H1 (cell line): ENCODE measurements around the gene RIPPLY2. TPM values are rescaled to one million over a fixed set of nuclear protein-coding genes. Genes with fewer than 3 reads are reported as not detected.

Source experiments
- ATF2 ChIP-seq: IDR thresholded peaks from 2 replicates; pipeline ENCODE4 v1.6.1; 2012; ENCODE audit warnings: low read length, inconsistent platforms
- BCL11A ChIP-seq, 2 experiments: IDR thresholded peaks; one replicate each; pipeline ENCODE4 v1.6.1; 2011; ENCODE audit warnings: low read depth in 2 of 2, low read length in 2 of 2, mild to moderate bottlenecking in 2 of 2
- CEBPB ChIP-seq: IDR thresholded peaks from 2 replicates; pipeline ENCODE4 v1.6.1; 2012; ENCODE audit warnings: low read depth, low read length
- CHD1 ChIP-seq: IDR thresholded peaks from 2 replicates; pipeline ENCODE4 v1.6.1; 2012; ENCODE audit warnings: low read depth, low read length, improper control_type of control experiment
- JUN ChIP-seq: IDR thresholded peaks from 2 replicates; pipeline ENCODE4 v1.6.1; 2011; ENCODE audit warnings: low read depth, mild to moderate bottlenecking, improper control_type of control experiment, low read length
- KDM1A ChIP-seq: fragments of 200-600, 300-600 bp; sonication (generic); IDR thresholded peaks from 2 replicates; pipeline ENCODE4 v1.7.1; 2016; ENCODE audit warnings: mild to moderate bottlenecking, low read length, borderline replicate concordance
- KDM4A ChIP-seq: IDR thresholded peaks from one replicate; pipeline ENCODE4 v1.7.1; 2012; ENCODE audit warnings: low read depth, mild to moderate bottlenecking, moderate library complexity, low read length, inconsistent platforms; ENCODE audit not compliant: severe bottlenecking
- MAX ChIP-seq: IDR thresholded peaks from 2 replicates; pipeline ENCODE4 v1.6.1; 2012; ENCODE audit warnings: inconsistent platforms
- NANOG ChIP-seq: IDR thresholded peaks from 2 replicates; pipeline ENCODE4 v1.6.1; 2011; ENCODE audit warnings: low read length, low read depth, mild to moderate bottlenecking, inconsistent platforms; ENCODE audit not compliant: insufficient read depth, poor library complexity, severe bottlenecking
- NRF1 ChIP-seq: IDR thresholded peaks from 2 replicates; pipeline ENCODE4 v1.6.1; 2011; ENCODE audit warnings: mild to moderate bottlenecking, low read depth, low read length, improper control_type of control experiment
- SP2 ChIP-seq: IDR thresholded peaks from 2 replicates; pipeline ENCODE4 v1.6.1; 2012; ENCODE audit warnings: mild to moderate bottlenecking, low read length, inconsistent platforms
- TAF1 ChIP-seq: IDR thresholded peaks from 2 replicates; pipeline ENCODE4 v1.6.1; 2011; ENCODE audit warnings: mild to moderate bottlenecking, low read depth, low read length
- TAF7 ChIP-seq: optimal IDR thresholded peaks from 2 replicates; pipeline ENCODE3; 2011; ENCODE audit warnings: low read depth, mild to moderate bottlenecking, inconsistent platforms, low read length, moderate library complexity, borderline replicate concordance
- polyA plus RNA-seq, 7 experiments: library from polyadenylated mRNA; depleted of rRNA in 3 of 7; stranded (reverse) in 5 of 7; unstranded in 2 of 7; fragments of >200 nt in 5 of 7; fragments of 200-250 nt in 2 of 7; gene quantifications; 1 replicate in 5 of 7; 2 replicates in 1 of 7; 4 replicates in 1 of 7; pipeline versions ENCODE4 v1.2.1 to v1.2.3, GENCODE V29; 2011 to 2013; ENCODE audit warnings: missing spikeins in 2 of 7, mixed read lengths in 2 of 7
- total RNA-seq: library from RNA; stranded (reverse); fragmentation: NEBNext Ultra II Directional; extraction: Animal tissue kit (Norgen Biotek cat#: 25700); gene quantifications from 2 replicates; pipeline ENCODE4 v1.2.1, GENCODE V29; 2021

The RIPPLY2 gene
- total and polyA plus RNA-seq, 2 of the 8 experiments (the other 6 are each of a cell fraction or from before 2014, with no cell fraction given): 0.74 to 1.5 TPM

- no peak for TF ChIP-seq KDM1A
- no peak for TF ChIP-seq CEBPB
- no peak for TF ChIP-seq JUN
- TF ChIP-seq NRF1: peak; percentile 70
- TF ChIP-seq TAF1: peak; percentile 80
- TF ChIP-seq MAX: peak; percentile 81
- TF ChIP-seq TAF7: peak; percentile 96
- no peak for TF ChIP-seq NANOG
- peak in 1 of 2 experiments; percentile 32 for TF ChIP-seq BCL11A (IDR thresholded peaks at IDR 0.05; ENCODE audit: low read depth in 2 of 2, low read length in 2 of 2)
- TF ChIP-seq KDM4A: peak; percentile 98
- TF ChIP-seq ATF2: no peak
- TF ChIP-seq CHD1: no peak
- TF ChIP-seq SP2: no peak
Observed at GRCh38 chr6:83859410-83860358, 6.5 kb downstream of the RIPPLY2 start, which contains the start of gene CYB5R4 (continued).
